ENCODE results near the gene CDK5RAP3.

- TF ChIP-seq CTCF (IDR thresholded peaks at IDR 0.05; ENCODE audit: insufficient read depth, low read length): no peak
- TF ChIP-seq POLR2AphosphoS5 (IDR thresholded peaks at IDR 0.05; ENCODE audit: low read depth): no peak
- TF ChIP-seq SPI1 (IDR thresholded peaks at IDR 0.05; ENCODE audit: borderline replicate concordance, low read depth): no peak
- TF ChIP-seq REST (IDR thresholded peaks at IDR 0.05; ENCODE audit: insufficient replicate concordance, low read depth): no peak
Observed at GRCh38 chr17:48016112-48016511, 45.2 kb downstream of the CDK5RAP3 start.

Data from HL-60 (cell line).